ENCODE measurements around the gene SEMA6B.

Gene SEMA6B

DNA sequence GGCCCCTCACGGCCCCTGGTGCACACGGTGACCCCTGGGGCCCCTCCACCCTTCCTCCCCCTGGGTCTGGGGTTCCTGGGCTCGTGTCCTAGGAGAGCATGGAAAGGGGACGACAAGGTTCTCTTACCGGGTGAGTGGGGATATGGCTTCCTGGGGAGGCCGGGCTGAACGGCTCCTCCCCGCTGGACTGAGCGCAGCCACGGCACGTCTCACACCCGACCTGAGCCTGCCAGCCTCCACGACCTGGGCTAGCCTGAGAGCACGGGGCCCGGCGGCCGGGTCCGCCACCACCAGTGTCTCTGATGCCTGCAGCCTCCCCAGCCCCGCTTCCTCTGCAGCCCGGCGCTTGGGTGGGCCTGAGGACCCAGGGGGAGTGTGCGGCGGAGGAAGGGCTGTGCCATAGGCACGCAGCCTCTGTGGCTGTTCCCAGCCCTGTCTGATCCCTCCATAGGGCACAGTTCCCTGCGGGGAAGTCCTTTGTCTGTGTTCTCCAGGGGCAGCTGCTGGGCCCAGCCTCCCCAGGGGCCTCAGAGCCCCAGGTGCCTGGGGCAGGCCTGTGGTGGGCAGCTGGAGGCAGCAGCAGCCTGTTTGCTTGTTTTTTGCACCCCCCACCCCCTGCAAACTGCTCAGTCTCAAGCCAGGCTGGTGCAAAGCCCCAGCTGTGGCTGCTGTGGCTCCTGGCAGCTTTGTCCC is 56.2 kb downstream of the SEMA6B start:
- Histone ChIP-seq H3K18ac (ENCODE audit: low read length) (no peak overlapping the region), H3K27ac (ENCODE audit: low read depth, low read length) (no peak overlapping the region), H3K9ac (ENCODE audit: low read length) (no peak overlapping the region), H3K79me1 (ENCODE audit: low read length) (no peaks in the 10 kb centered on the region), H2BK15ac (replicated peaks; ENCODE audit: low read depth) (no peak overlapping the region), H3K4ac (ENCODE audit: low read depth, low read length) (no peak overlapping the region), H3K4me2 (ENCODE audit: low read length) (no peak overlapping the region), H3K79me2 (ENCODE audit: control insufficient read depth, insufficient read depth, low read length) (no peaks in the 10 kb centered on the region), H4K5ac (ENCODE audit: low read length) (no peak overlapping the region), H2AK5ac (ENCODE audit: low read length) (no peak overlapping the region), H3K4me3 (ENCODE audit: low read length) (no peak overlapping the region), H3K23ac (ENCODE audit: low read length) (no peak overlapping the region), H3K27me3 (ENCODE audit: insufficient read depth, low read length, poor library complexity) (no peaks in the 10 kb centered on the region), H3K4me1 (ENCODE audit: control insufficient read depth, low read depth, low read length) (no peaks in the 10 kb centered on the region), H3K56ac (ENCODE audit: low read length) (no peak overlapping the region), H2BK120ac (ENCODE audit: low read depth, low read length) (no peak overlapping the region), H4K8ac (ENCODE audit: low read depth, low read length) (no peak overlapping the region), H2BK5ac (ENCODE audit: low read length) (no peak overlapping the region), H3K36me3 (ENCODE audit: control insufficient read depth, insufficient read depth, low read length) (peaks cover 8% of the 10 kb centered on the region)
- no CpG with 5 or more reads among the region's 25 CpGs for WGBS (ENCODE audit: extremely low coverage, insufficient coverage, low lambda C conversion rate)
- DNase-seq, result no peak

DNA sequence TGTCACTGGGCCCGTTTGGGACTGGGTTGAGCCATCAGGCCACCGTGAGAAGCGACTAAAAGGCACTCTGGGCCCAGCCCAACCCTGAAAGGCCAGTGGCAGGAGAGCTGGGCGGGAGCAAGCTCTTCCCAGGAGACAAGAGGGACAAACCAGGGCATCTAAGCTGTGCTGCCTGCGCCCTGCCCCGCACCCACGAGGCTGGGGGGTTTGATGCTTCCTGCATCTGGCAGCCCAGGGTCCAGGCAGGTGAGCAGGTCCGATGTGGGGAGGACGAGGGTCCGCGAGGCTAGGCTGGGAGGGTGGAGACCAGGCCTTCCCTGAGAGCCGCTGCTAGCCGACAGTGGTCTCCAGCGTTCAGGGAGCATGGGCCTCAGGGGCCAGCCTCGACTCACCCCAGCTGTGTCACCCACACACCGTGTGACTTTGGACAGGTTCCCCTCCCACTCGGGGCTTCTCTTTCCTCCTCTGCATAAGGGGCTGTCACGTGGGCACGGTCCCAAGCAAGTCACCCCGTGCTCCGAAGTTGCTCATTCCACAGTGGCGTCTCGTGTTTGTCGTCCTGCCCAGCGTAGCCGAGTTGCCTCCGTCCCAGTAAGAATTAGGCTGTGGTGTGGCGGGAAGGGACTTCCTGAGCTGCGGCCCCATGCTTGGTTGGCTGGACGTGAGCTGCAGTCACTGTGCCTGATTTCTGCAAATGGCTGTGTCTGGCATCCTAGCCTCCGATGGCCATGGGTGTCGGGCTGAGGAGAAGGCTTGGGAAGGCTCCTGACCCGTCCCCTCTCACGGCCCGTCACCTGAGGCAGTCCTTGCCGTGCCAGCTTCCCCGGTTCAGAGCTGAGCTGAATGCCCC is 57.0 kb downstream of the SEMA6B start:
- Histone ChIP-seq H3K79me2 (ENCODE audit: control insufficient read depth, insufficient read depth, low read length) (no peaks in the 10 kb centered on the region), H3K18ac (ENCODE audit: low read length) (no peak overlapping the region), H3K4me1 (ENCODE audit: control insufficient read depth, low read depth, low read length) (no peaks in the 10 kb centered on the region), H3K36me3 (ENCODE audit: control insufficient read depth, insufficient read depth, low read length) (peaks cover 10% of the 10 kb centered on the region), H3K56ac (ENCODE audit: low read length) (no peak overlapping the region), H3K79me1 (ENCODE audit: low read length) (no peaks in the 10 kb centered on the region), H4K8ac (ENCODE audit: low read depth, low read length) (no peak overlapping the region), H4K5ac (ENCODE audit: low read length) (no peak overlapping the region), H3K23ac (ENCODE audit: low read length) (no peak overlapping the region), H2BK5ac (ENCODE audit: low read length) (no peak overlapping the region), H3K4me2 (ENCODE audit: low read length) (no peak overlapping the region), H3K27ac (ENCODE audit: low read depth, low read length) (no peak overlapping the region), H2AK5ac (ENCODE audit: low read length) (no peak overlapping the region), H2BK15ac (replicated peaks; ENCODE audit: low read depth) (no peak overlapping the region), H3K9ac (ENCODE audit: low read length) (no peak overlapping the region), H3K4me3 (ENCODE audit: low read length) (no peak overlapping the region), H2BK120ac (ENCODE audit: low read depth, low read length) (no peak overlapping the region), H3K27me3 (ENCODE audit: insufficient read depth, low read length, poor library complexity) (no peaks in the 10 kb centered on the region), H3K4ac (ENCODE audit: low read depth, low read length) (no peak overlapping the region)
- WGBS (ENCODE audit: extremely low coverage, insufficient coverage, low lambda C conversion rate), result no CpG with 5 or more reads among the region's 37 CpGs
- no peak for DNase-seq

- H2BK120ac ChIP-seq (ENCODE audit: low read depth, low read length), result no peak overlapping the region
- no peak overlapping the region for H2BK5ac ChIP-seq (ENCODE audit: low read length)
- no peaks in the 10 kb centered on the region for H3K79me2 ChIP-seq (ENCODE audit: control insufficient read depth, insufficient read depth, low read length)
- H2AK5ac ChIP-seq (ENCODE audit: low read length), result no peak overlapping the region
- H3K36me3 ChIP-seq (ENCODE audit: control insufficient read depth, insufficient read depth, low read length), result peaks cover 10% of the 10 kb centered on the region
- no peak overlapping the region for H3K4me3 ChIP-seq (ENCODE audit: low read length)
- no peak overlapping the region for H4K5ac ChIP-seq (ENCODE audit: low read length)
- H4K8ac ChIP-seq (ENCODE audit: low read depth, low read length), result no peak overlapping the region
- no peak overlapping the region for H3K4me2 ChIP-seq (ENCODE audit: low read length)
- no peak for DNase-seq
- H3K18ac ChIP-seq (ENCODE audit: low read length), result no peak overlapping the region
- H3K27ac ChIP-seq (ENCODE audit: low read depth, low read length), result no peak overlapping the region
- H3K9ac ChIP-seq (ENCODE audit: low read length), result no peak overlapping the region
- H2BK15ac ChIP-seq (replicated peaks; ENCODE audit: low read depth), result no peak overlapping the region
- no peaks in the 10 kb centered on the region for H3K4me1 ChIP-seq (ENCODE audit: control insufficient read depth, low read depth, low read length)
- H3K27me3 ChIP-seq (ENCODE audit: insufficient read depth, low read length, poor library complexity), result no peaks in the 10 kb centered on the region
- no peak overlapping the region for H3K56ac ChIP-seq (ENCODE audit: low read length)
- no peak overlapping the region for H3K23ac ChIP-seq (ENCODE audit: low read length)
- H3K79me1 ChIP-seq (ENCODE audit: low read length), result no peaks in the 10 kb centered on the region
- no CpG with 5 or more reads among the region's 25 CpGs for WGBS (ENCODE audit: extremely low coverage, insufficient coverage, low lambda C conversion rate)
- no peak overlapping the region for H3K4ac ChIP-seq (ENCODE audit: low read depth, low read length)
Measured at GRCh38 chr19:4501691-4502090, 57.8 kb downstream of the SEMA6B start.

DNA sequence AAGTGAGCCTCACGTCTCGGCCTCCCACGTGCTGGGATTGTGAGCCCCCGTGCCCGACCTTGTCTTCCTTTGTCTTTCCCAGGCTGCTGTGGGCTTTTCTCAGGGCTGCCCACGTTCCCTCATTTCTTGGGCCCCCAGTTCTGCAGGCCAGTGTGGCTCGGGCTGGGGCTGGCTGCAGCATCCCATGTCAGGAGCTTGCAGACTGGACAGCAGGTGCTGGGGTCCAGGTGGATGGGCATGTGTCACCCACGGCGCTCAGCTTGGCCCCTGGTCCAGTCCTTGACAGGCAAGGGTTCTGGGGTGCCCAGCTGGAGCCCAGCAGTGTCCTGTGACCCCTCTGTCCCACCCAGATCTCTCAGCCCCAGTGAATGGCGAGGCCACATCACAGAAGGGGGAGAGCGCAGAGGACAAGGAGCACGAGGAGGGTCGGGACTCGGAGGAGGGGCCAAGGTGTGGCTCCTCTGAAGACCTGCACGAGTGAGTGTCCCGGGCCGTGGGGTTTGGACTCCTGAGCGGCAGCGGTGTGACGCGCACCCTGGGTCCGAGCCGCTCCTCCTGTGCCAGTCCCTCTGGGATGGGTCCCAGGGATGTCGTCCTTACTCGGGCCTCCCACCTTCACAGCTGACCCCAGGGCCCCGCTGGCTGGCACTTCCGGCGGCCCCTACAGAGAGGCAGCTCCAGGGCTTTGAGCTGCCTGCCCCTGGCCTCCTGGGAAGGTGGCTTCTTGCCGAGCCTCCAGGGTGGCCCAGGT is 58.5 kb downstream of the SEMA6B start:
- H3K4me3 ChIP-seq (ENCODE audit: low read length), result no peak overlapping the region
- H2BK120ac ChIP-seq (ENCODE audit: low read depth, low read length), result no peak overlapping the region
- no peak overlapping the region for H2AK5ac ChIP-seq (ENCODE audit: low read length)
- no peaks in the 10 kb centered on the region for H3K79me2 ChIP-seq (ENCODE audit: control insufficient read depth, insufficient read depth, low read length)
- no peak overlapping the region for H3K4ac ChIP-seq (ENCODE audit: low read depth, low read length)
- no peaks in the 10 kb centered on the region for H3K4me1 ChIP-seq (ENCODE audit: control insufficient read depth, low read depth, low read length)
- H3K27ac ChIP-seq (ENCODE audit: low read depth, low read length), result no peak overlapping the region
- H3K56ac ChIP-seq (ENCODE audit: low read length), result no peak overlapping the region
- H4K8ac ChIP-seq (ENCODE audit: low read depth, low read length), result no peak overlapping the region
- H3K36me3 ChIP-seq (ENCODE audit: control insufficient read depth, insufficient read depth, low read length), result peaks cover 11% of the 10 kb centered on the region
- no peak overlapping the region for H4K5ac ChIP-seq (ENCODE audit: low read length)
- no peak overlapping the region for H3K18ac ChIP-seq (ENCODE audit: low read length)
- H3K23ac ChIP-seq (ENCODE audit: low read length), result no peak overlapping the region
- H3K9ac ChIP-seq (ENCODE audit: low read length), result no peak overlapping the region
- DNase-seq, result no peak
- no peaks in the 10 kb centered on the region for H3K27me3 ChIP-seq (ENCODE audit: insufficient read depth, low read length, poor library complexity)
- WGBS (ENCODE audit: extremely low coverage, insufficient coverage, low lambda C conversion rate), result no CpG with 5 or more reads among the region's 29 CpGs
- H2BK5ac ChIP-seq (ENCODE audit: low read length), result no peak overlapping the region
- no peak overlapping the region for H3K4me2 ChIP-seq (ENCODE audit: low read length)
- no peak overlapping the region for H2BK15ac ChIP-seq (replicated peaks; ENCODE audit: low read depth)
- no peaks in the 10 kb centered on the region for H3K79me1 ChIP-seq (ENCODE audit: low read length)

GRCh38 chr19:4499855-4500254 is 59.6 kb downstream of the SEMA6B start:
- H4K5ac ChIP-seq (ENCODE audit: low read length), result no peak overlapping the region
- H3K27ac ChIP-seq (ENCODE audit: low read depth, low read length), result no peak overlapping the region
- H3K23ac ChIP-seq (ENCODE audit: low read length), result no peak overlapping the region
- H2AK5ac ChIP-seq (ENCODE audit: low read length), result no peak overlapping the region
- H3K27me3 ChIP-seq (ENCODE audit: insufficient read depth, low read length, poor library complexity), result no peaks in the 10 kb centered on the region
- no CpG with 5 or more reads among the region's 15 CpGs for WGBS (ENCODE audit: extremely low coverage, insufficient coverage, low lambda C conversion rate)
- no peak overlapping the region for H2BK5ac ChIP-seq (ENCODE audit: low read length)
- H3K4ac ChIP-seq (ENCODE audit: low read depth, low read length), result no peak overlapping the region
- no peak overlapping the region for H4K8ac ChIP-seq (ENCODE audit: low read depth, low read length)
- no peak for DNase-seq
- no peak overlapping the region for H3K56ac ChIP-seq (ENCODE audit: low read length)
- H3K79me1 ChIP-seq (ENCODE audit: low read length), result no peaks in the 10 kb centered on the region
- no peaks in the 10 kb centered on the region for H3K79me2 ChIP-seq (ENCODE audit: control insufficient read depth, insufficient read depth, low read length)
- no peak overlapping the region for H3K9ac ChIP-seq (ENCODE audit: low read length)
- no peaks in the 10 kb centered on the region for H3K4me1 ChIP-seq (ENCODE audit: control insufficient read depth, low read depth, low read length)
- no peak overlapping the region for H3K4me3 ChIP-seq (ENCODE audit: low read length)
- H3K4me2 ChIP-seq (ENCODE audit: low read length), result no peak overlapping the region
- peaks cover 9% of the 10 kb centered on the region for H3K36me3 ChIP-seq (ENCODE audit: control insufficient read depth, insufficient read depth, low read length)
- no peak overlapping the region for H3K18ac ChIP-seq (ENCODE audit: low read length)
- no peak overlapping the region for H2BK120ac ChIP-seq (ENCODE audit: low read depth, low read length)
- no peak overlapping the region for H2BK15ac ChIP-seq (replicated peaks; ENCODE audit: low read depth)

All from mesendoderm (in vitro differentiated cells).